HepG2 (cell line): ENCODE results near the gene PDP2. TPM values are rescaled to one million over a fixed set of nuclear protein-coding genes. Genes with fewer than 3 reads are reported as not detected.

ENCODE experiments used
- HIC2 ChIP-seq: sonication (generic); formaldehyde crosslinking; IDR thresholded peaks from 2 replicates; pipeline ENCODE4 v1.9.0; 2022; ENCODE audit warnings: low read depth, missing genetic modification reagents
- HNRNPK ChIP-seq: fragments of 200-400 bp; formaldehyde crosslinking; IDR thresholded peaks from 2 replicates; pipeline ENCODE4 v1.6.1; 2018; ENCODE audit warnings: low read length, low read depth, moderate library complexity, mild to moderate bottlenecking; ENCODE audit not compliant: poor library complexity, severe bottlenecking
- HOMEZ ChIP-seq: IDR thresholded peaks from 2 replicates; pipeline ENCODE4 v1.6.1; 2016; ENCODE audit warnings: low read depth
- KDM6A ChIP-seq: IDR thresholded peaks from 2 replicates; pipeline ENCODE4 v1.6.1; 2016; ENCODE audit warnings: low read depth
- LBX2 ChIP-seq: sonication (generic); formaldehyde crosslinking; IDR thresholded peaks from 2 replicates; pipeline ENCODE4 v1.5.0; 2020; ENCODE audit warnings: missing genetic modification reagents, mild to moderate bottlenecking, borderline replicate concordance
- LCORL ChIP-seq, 2 experiments: fragments of 450-650 bp in 1 of 2; sonication (generic) in 1 of 2; formaldehyde crosslinking in 1 of 2; IDR thresholded peaks; 2 replicates each; pipeline versions ENCODE4 v1.5.0 to v1.6.1; 2017 to 2020; ENCODE audit warnings: antibody characterized with exemption in 1 of 2, missing genetic modification reagents in 1 of 2
- MIER2 ChIP-seq: IDR thresholded peaks from 2 replicates; pipeline ENCODE4 v1.6.1; 2016; ENCODE audit warnings: missing biosample characterization, missing genetic modification reagents
- MYC ChIP-seq: sonication (generic); formaldehyde crosslinking; IDR thresholded peaks from 2 replicates; pipeline ENCODE4 v1.9.0; 2021; ENCODE audit warnings: missing genetic modification reagents, borderline replicate concordance
- SAP130 ChIP-seq: IDR thresholded peaks from 2 replicates; pipeline ENCODE4 v1.6.1; 2016; ENCODE audit warnings: low read depth
- ZNF44 ChIP-seq: sonication (generic); formaldehyde crosslinking; IDR thresholded peaks from 2 replicates; pipeline ENCODE4 v1.5.1; 2020; ENCODE audit warnings: mild to moderate bottlenecking, missing genetic modification reagents
- ZNF503 ChIP-seq: sonication (generic); formaldehyde crosslinking; IDR thresholded peaks from 2 replicates; pipeline ENCODE4 v1.4.0; 2020; ENCODE audit warnings: missing genetic modification reagents
- ZNF569 ChIP-seq: sonication (generic); formaldehyde crosslinking; IDR thresholded peaks from 2 replicates; pipeline ENCODE4 v1.5.0; 2020; ENCODE audit warnings: mild to moderate bottlenecking, missing genetic modification reagents, moderate library complexity, borderline replicate concordance
- ZNF644 ChIP-seq: IDR thresholded peaks from 2 replicates; pipeline ENCODE4 v1.6.1; 2016; ENCODE audit warnings: low read depth
- ZNF687 ChIP-seq: sonication (generic); formaldehyde crosslinking; IDR thresholded peaks from 2 replicates; pipeline ENCODE4 v1.5.1; 2020; ENCODE audit warnings: mild to moderate bottlenecking, missing genetic modification reagents, moderate library complexity
- ZNF772 ChIP-seq: sonication (generic); formaldehyde crosslinking; IDR thresholded peaks from 2 replicates; pipeline ENCODE4 v1.5.0; 2020; ENCODE audit warnings: mild to moderate bottlenecking, missing genetic modification reagents
- ZNF777 ChIP-seq: sonication (generic); formaldehyde crosslinking; IDR thresholded peaks from 2 replicates; pipeline ENCODE4 v1.4.0; 2020; ENCODE audit warnings: missing genetic modification reagents
- ZZZ3 ChIP-seq: sonication (generic); formaldehyde crosslinking; IDR thresholded peaks from 2 replicates; pipeline ENCODE4 v1.4.0; 2020; ENCODE audit warnings: missing genetic modification reagents, mild to moderate bottlenecking, borderline replicate concordance
- polyA plus RNA-seq, 8 experiments: library from polyadenylated mRNA; depleted of rRNA in 3 of 8; stranded (reverse) in 7 of 8; unstranded in 1 of 8; fragments of >200 nt; fragmentation: Illumina TruSeq in 4 of 8; extraction: Trizol in 4 of 8; gene quantifications; 2 replicates each; pipeline versions ENCODE4 v1.2.1 to v1.2.3, GENCODE V29; 2011 to 2016; ENCODE audit warnings: low read depth in 4 of 8, missing spikeins in 1 of 8, mixed read lengths in 1 of 8; ENCODE audit not compliant: insufficient read depth in 1 of 8
- total RNA-seq, 5 experiments: library from RNA; depleted of rRNA; stranded (reverse); fragments of >200 nt; fragmentation: Illumina TruSeq; extraction: Trizol; gene quantifications; 2 replicates each; pipeline ENCODE4 v1.2.3, GENCODE V29; 2016; ENCODE audit warnings: low read depth in 1 of 5

The PDP2 gene
- total and polyA plus RNA-seq, 2 of the 13 experiments (the other 11 are each of a cell fraction or from before 2014, with no cell fraction given), result 12.8 to 15.8 TPM

- TF ChIP-seq HIC2 (CRISPR knock-in tag) (peak; percentile 62; the same call in 1 of the 2 replicates), ZNF687 (peak; percentile 23; the same call in 1 of the 2 replicates), HNRNPK (no peak), SAP130 (peak; percentile 20; the same call in 1 of the 2 replicates), HOMEZ (CRISPR knock-in tag) (no peak), KDM6A (CRISPR knock-in tag) (no peak), ZNF44 (CRISPR knock-in tag) (no peak), ZZZ3 (no peak), ZNF777 (no peak), LCORL (IDR thresholded peaks at IDR 0.05) (no peak), LCORL (CRISPR knock-in tag; IDR thresholded peaks at IDR 0.05) (no peak), MIER2 (CRISPR knock-in tag) (no peak), LBX2 (CRISPR knock-in tag) (no peak), ZNF644 (CRISPR knock-in tag) (no peak), MYC (no peak), ZNF772 (CRISPR knock-in tag) (no peak), ZNF503 (no peak), ZNF569 (no peak)
Measured at GRCh38 chr16:66906916-66907836, 26.9 kb downstream of the PDP2 start (continued).
